Spleen (tissue), 11 donors: ENCODE data around the gene RAD51B. TPM values are rescaled to one million over a fixed set of nuclear protein-coding genes. Genes with fewer than 3 reads are reported as not detected.

Experiments used
- DNase-seq: peaks from one replicate; pipeline ENCODE4 v3.0.0-alpha.2; 2020
- H3K27ac ChIP-seq, 8 donors: fragments of 200-600 bp; sonication (generic) in 7 of 8; 1 replicate in 4 of 8; 2 replicates in 4 of 8; pipeline versions ENCODE4 v1.5.0 to v1.8.0; 2016 to 2021; ENCODE audit warnings: inconsistent platforms in 4 of 8, mild to moderate bottlenecking in 4 of 8, moderate library complexity in 1 of 8
- H3K27me3 ChIP-seq, 7 donors: fragments of 200-600 bp; sonication (generic) in 6 of 7; replicated peaks in 1 of 7; 1 replicate in 4 of 7; 2 replicates in 3 of 7; pipeline versions ENCODE4 v1.5.0 to v1.8.0; 2016 to 2021; ENCODE audit warnings: inconsistent platforms in 3 of 7, mild to moderate bottlenecking in 1 of 7
- H3K36me3 ChIP-seq, 6 donors: fragments of 200-600 bp; sonication (generic) in 5 of 6; 1 replicate in 4 of 6; 2 replicates in 2 of 6; pipeline versions ENCODE4 v1.5.0 to v1.8.0; 2016 to 2021; ENCODE audit warnings: inconsistent platforms in 2 of 6
- H3K4me1 ChIP-seq, 6 donors: fragments of 200-600 bp; sonication (generic) in 5 of 6; 1 replicate in 3 of 6; 2 replicates in 3 of 6; pipeline versions ENCODE4 v1.5.0 to v1.8.0; 2016 to 2021; ENCODE audit warnings: inconsistent platforms in 3 of 6
- H3K4me3 ChIP-seq, 8 donors: fragments of 200-600 bp; sonication (generic) in 7 of 8; 1 replicate in 4 of 8; 2 replicates in 4 of 8; pipeline versions ENCODE4 v1.5.0 to v1.8.0; 2016 to 2021; ENCODE audit warnings: inconsistent platforms in 4 of 8, mild to moderate bottlenecking in 4 of 8, moderate library complexity in 2 of 8
- H3K9me3 ChIP-seq, 8 donors: fragments of 200-600 bp; sonication (generic) in 7 of 8; 1 replicate in 4 of 8; 2 replicates in 4 of 8; pipeline versions ENCODE4 v1.5.0 to v1.8.0; 2016 to 2021; ENCODE audit warnings: inconsistent platforms in 4 of 8
- POLR2A ChIP-seq, 3 donors: fragments of 450-650 bp; IDR thresholded peaks; one replicate each; pipeline ENCODE4 v1.5.1; 2017; ENCODE audit warnings: antibody characterized with exemption in 3 of 3, mild to moderate bottlenecking in 1 of 3
- POLR2AphosphoS5 ChIP-seq, 3 donors: sonication (generic); formaldehyde crosslinking; IDR thresholded peaks; one replicate each; pipeline ENCODE4 v1.5.1; 2017; ENCODE audit warnings: antibody characterized with exemption in 3 of 3
- WGBS, 5 donors: extraction: QIAGEN DNeasy Blood & Tissue Kit in 3 of 5; methylation state at CpG; one replicate each; pipeline versions ENCODE4 v1.1.5 to v1.1.7; 2013 to 2018; 5-methylcytosine and 5-hydroxymethylcytosine counted together
- intact Hi-C: fragments of 100-400 bp; cut with DNase I; formaldehyde crosslinking; loops from one replicate; pipeline ENCODE4 v1.15.0; 2023; ENCODE audit warnings: low total_unique reads
- polyA plus RNA-seq, 3 donors: library from polyadenylated mRNA; stranded (reverse); fragments of 200-250 nt; gene quantifications; one replicate each; pipeline ENCODE4 v1.2.1, GENCODE V29; 2013
- total RNA-seq, 7 donors: library from RNA; depleted of rRNA in 3 of 7; stranded (reverse); fragments of >200 nt in 3 of 7; fragmentation: NEBNext Ultra II Directional in 4 of 7; extraction: Animal tissue kit (Norgen Biotek cat#: 25700) in 4 of 7; gene quantifications; one replicate each; pipeline versions ENCODE4 v1.1.0 to v1.2.1, GENCODE V29; 2016 to 2021
- TF ChIP-seq, protein P1 (sequence below), 11 experiments: fragments of 200-600 bp in 7 of 11; fragments of 450-650 bp in 4 of 11; sonication (generic) in 4 of 11; IDR thresholded peaks in 8 of 11; conservative IDR thresholded peaks in 3 of 11; 1 replicate in 7 of 11; 2 replicates in 4 of 11; pipeline versions ENCODE4 v1.4.0 to v1.8.0; 2016 to 2021; ENCODE audit warnings: antibody characterized with exemption in 11 of 11, inconsistent platforms in 4 of 11, mild to moderate bottlenecking in 1 of 11
- donor health status: healthy with polysubstance abuse.
- donor health status: DM: no; HTN: no; CAD: no; lungs with moderate emphysema.
- donor health status: DM: no; HTN: no; CAD: no.
- donor health status: Bipolar disorder and iron deficiency.
- donor health status: healthy.
- donor health status: DM: no; HTN: no; CAD: no.
- donor health status: DM: yes; HTN: yes; CAD: no.

Gene RAD51B
- total and polyA plus RNA-seq, 10 donors, result 4.2 to 43.7 (median 29.8) TPM

DNA sequence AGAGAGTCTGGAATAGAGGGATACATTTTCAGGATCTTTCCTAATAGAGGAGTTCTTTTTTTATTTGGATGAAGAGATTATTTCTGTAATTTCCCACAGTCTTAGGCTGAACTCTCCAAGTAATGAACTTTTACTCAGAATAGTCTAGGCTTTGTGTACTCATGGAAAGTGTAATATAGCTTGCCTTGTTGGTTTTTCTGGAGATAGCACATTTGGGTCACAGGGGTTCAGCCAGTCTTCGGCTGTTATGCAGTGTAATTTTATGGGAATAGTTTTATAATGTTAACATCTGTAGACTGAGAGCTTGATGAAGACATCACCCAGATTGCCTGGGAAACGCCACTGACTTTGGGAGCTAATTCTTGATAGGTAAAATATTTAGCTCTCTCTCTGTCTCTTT, 450.8 kb downstream of the RAD51B start:
- H3K27ac ChIP-seq, result peak overlapping the region; percentile 3 to 92 (median 83)
- intact Hi-C loops, result no loop called here

DNA sequence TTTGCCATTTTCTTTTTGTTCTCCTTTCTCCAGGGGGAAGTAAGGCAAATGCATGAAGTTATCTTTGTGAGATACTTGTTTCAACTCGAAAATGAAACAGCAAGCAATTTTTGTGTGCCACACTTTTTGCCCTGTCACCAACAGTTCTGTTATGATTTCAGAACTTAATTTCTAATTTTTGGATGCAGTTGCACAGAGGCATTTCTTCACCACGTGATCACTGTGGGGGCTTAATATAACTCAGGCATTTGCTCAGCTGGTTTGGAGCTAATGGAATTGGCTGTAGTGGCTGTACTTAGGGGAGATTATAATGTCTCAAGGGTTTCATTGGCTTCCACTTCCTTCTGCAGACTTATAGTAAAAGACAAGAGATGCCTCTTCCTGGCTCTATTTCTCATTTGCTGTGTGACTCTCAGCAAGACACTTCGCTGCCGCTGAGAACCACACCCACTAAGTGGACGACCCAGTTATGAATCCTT, 452.4 kb downstream of the RAD51B start:
- intact Hi-C loops, result no loop called here
- no peak for DNase-seq
- peaks cover 20 to 99% (median 84%) of the 10 kb centered on the region in 6 donors for H3K4me1 ChIP-seq

More for the DNA sequence above, 450.8 kb downstream of the RAD51B start:
- H3K36me3 ChIP-seq, result no peaks in the 10 kb centered on the region
- DNase-seq, result no peak
- H3K27me3 ChIP-seq, result no peaks in the 10 kb centered on the region
- no peaks in the 10 kb centered on the region for H3K9me3 ChIP-seq
- H3K4me1 ChIP-seq, result peaks cover 24 to 97% (median 80%) of the 10 kb centered on the region in 6 donors
- TF ChIP-seq, protein P1, sequence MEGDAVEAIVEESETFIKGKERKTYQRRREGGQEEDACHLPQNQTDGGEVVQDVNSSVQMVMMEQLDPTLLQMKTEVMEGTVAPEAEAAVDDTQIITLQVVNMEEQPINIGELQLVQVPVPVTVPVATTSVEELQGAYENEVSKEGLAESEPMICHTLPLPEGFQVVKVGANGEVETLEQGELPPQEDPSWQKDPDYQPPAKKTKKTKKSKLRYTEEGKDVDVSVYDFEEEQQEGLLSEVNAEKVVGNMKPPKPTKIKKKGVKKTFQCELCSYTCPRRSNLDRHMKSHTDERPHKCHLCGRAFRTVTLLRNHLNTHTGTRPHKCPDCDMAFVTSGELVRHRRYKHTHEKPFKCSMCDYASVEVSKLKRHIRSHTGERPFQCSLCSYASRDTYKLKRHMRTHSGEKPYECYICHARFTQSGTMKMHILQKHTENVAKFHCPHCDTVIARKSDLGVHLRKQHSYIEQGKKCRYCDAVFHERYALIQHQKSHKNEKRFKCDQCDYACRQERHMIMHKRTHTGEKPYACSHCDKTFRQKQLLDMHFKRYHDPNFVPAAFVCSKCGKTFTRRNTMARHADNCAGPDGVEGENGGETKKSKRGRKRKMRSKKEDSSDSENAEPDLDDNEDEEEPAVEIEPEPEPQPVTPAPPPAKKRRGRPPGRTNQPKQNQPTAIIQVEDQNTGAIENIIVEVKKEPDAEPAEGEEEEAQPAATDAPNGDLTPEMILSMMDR (IDR thresholded peaks at IDR 0.05 in 8 of 11, conservative IDR thresholded peaks at IDR 0.05 in 3 of 11), result no peak
- TF ChIP-seq POLR2AphosphoS5 (IDR thresholded peaks at IDR 0.05) (no peak), POLR2A (IDR thresholded peaks at IDR 0.05) (no peak)
- H3K4me3 ChIP-seq, result no peak overlapping the region
- 79 to 91% (median 83%) methylated on average over 2 of the region's 2 CpGs for WGBS, 5 donors

DNA sequence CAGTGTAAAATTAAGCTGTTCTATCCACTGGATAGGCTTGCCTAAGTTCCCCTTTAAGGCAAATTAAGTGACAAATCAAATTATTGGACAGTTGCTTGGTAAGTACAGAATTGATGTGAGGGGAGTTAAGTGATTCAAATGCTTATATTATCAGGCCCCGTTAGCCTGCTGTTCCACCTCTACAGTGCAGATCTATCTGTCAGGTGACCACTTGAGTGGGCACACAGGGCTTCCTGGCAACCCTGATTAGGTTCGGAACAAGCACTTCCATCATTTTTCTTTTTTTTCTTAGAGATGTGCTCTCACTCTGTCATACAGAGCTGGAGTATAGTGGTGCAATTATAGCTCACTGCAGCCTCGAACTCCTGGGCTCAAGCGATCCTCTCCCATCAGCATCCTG, 453.8 kb downstream of the RAD51B start:
- Histone ChIP-seq H3K4me1 (peaks cover 7 to 90% (median 71%) of the 10 kb centered on the region in 6 donors), H3K27me3 (no peaks in the 10 kb centered on the region), H3K9me3 (no peaks in the 10 kb centered on the region), H3K4me3 (no peak overlapping the region), H3K27ac (peak overlapping the region in 4 of 8 donors; percentile 84 to 92 (median 86)), H3K36me3 (no peaks in the 10 kb centered on the region)
- intact Hi-C loops, result no loop called here
- no peak for DNase-seq
- WGBS, 5 donors, result 77 to 92% (median 85%) methylated on average over 4 of the region's 4 CpGs
- TF ChIP-seq POLR2AphosphoS5 (IDR thresholded peaks at IDR 0.05), result no peak

More for the DNA sequence above, 452.4 kb downstream of the RAD51B start:
- Histone ChIP-seq H3K27me3 (no peaks in the 10 kb centered on the region), H3K27ac (peak overlapping the region in 7 of 8 donors; percentile 22 to 92 (median 84)), H3K36me3 (no peaks in the 10 kb centered on the region), H3K4me3 (peak overlapping the region in 1 of 8 donors; percentile 6), H3K9me3 (no peaks in the 10 kb centered on the region)
- TF ChIP-seq, protein P1 (IDR thresholded peaks at IDR 0.05 in 8 of 11, conservative IDR thresholded peaks at IDR 0.05 in 3 of 11), result no peak
- peak in 1 of 3 donors; percentile 79 for TF ChIP-seq POLR2AphosphoS5 (IDR thresholded peaks at IDR 0.05)
- 40 to 53% (median 42%) methylated on average over 5 of the region's 5 CpGs for WGBS, 5 donors

- Histone ChIP-seq H3K27me3 (no peaks in the 10 kb centered on the region), H3K9me3 (no peaks in the 10 kb centered on the region), H3K4me3 (no peak overlapping the region), H3K4me1 (peaks cover 12 to 90% (median 67%) of the 10 kb centered on the region in 6 donors), H3K27ac (peak overlapping the region; percentile 14 to 94 (median 81)), H3K36me3 (no peaks in the 10 kb centered on the region)
- no peak for DNase-seq
- intact Hi-C loops, result no loop called here
- 64 to 73% (median 71%) methylated on average over 2 of the region's 2 CpGs for WGBS, 5 donors
- no peak for TF ChIP-seq POLR2A (IDR thresholded peaks at IDR 0.05)
- TF ChIP-seq, protein P1 (IDR thresholded peaks at IDR 0.05 in 8 of 11, conservative IDR thresholded peaks at IDR 0.05 in 3 of 11), result peak in 2 of 11 experiments; percentile 10 to 21
Measured at GRCh38 chr14:68274725-68275124, 455.1 kb downstream of the RAD51B start.
